ENCODE data around the gene CKMT2. TPM values are rescaled to one million over a fixed set of nuclear protein-coding genes. Genes with fewer than 3 reads are reported as not detected.
A peak's percentile ranks its signal among the peaks of the same experiment; 100 is the strongest.

The CKMT2 gene
- total RNA-seq, 1 donor from 2014 or later = 0.18 TPM

DNA sequence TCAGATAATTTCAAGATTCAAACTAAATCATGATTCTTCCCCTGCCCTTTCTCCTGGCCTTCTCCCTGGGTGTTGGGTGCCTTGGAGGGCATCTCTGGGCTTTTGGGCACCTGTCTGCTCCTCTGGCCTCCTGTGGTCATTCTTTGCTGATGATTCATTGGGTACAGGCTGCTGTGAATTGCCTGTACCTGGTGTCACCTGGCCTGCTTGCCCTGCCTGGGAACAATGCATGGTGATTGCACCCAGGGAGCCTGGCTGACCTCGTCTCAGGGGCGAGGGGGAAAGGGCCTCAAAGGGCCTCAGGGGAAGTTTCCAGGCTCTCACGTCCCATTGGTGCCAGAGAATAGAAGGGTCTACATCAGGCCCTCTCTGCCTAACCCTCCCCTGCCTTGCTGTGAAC, 20.1 kb upstream of the CKMT2 start:
- H3K4me1 Mint-ChIP-seq (ENCODE audit: unreplicated experiment) = no peaks in the 10 kb centered on the region
- no peak for DNase-seq (ENCODE audit: low spot score)
- H3K4me3 Mint-ChIP-seq (ENCODE audit: unreplicated experiment) = no peak overlapping the region
- no peak overlapping the region for H3K27ac Mint-ChIP-seq (ENCODE audit: unreplicated experiment)
- H3K27me3 Mint-ChIP-seq (ENCODE audit: unreplicated experiment) = peaks cover 4% of the 10 kb centered on the region
- TF ChIP-seq, protein P1, sequence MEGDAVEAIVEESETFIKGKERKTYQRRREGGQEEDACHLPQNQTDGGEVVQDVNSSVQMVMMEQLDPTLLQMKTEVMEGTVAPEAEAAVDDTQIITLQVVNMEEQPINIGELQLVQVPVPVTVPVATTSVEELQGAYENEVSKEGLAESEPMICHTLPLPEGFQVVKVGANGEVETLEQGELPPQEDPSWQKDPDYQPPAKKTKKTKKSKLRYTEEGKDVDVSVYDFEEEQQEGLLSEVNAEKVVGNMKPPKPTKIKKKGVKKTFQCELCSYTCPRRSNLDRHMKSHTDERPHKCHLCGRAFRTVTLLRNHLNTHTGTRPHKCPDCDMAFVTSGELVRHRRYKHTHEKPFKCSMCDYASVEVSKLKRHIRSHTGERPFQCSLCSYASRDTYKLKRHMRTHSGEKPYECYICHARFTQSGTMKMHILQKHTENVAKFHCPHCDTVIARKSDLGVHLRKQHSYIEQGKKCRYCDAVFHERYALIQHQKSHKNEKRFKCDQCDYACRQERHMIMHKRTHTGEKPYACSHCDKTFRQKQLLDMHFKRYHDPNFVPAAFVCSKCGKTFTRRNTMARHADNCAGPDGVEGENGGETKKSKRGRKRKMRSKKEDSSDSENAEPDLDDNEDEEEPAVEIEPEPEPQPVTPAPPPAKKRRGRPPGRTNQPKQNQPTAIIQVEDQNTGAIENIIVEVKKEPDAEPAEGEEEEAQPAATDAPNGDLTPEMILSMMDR (IDR thresholded peaks at IDR 0.05; ENCODE audit: unreplicated experiment) = no peak
- H3K36me3 Mint-ChIP-seq (ENCODE audit: low read depth, unreplicated experiment) = no peaks in the 10 kb centered on the region
- H3K9me3 Mint-ChIP-seq (ENCODE audit: unreplicated experiment) = no peaks in the 10 kb centered on the region

DNA sequence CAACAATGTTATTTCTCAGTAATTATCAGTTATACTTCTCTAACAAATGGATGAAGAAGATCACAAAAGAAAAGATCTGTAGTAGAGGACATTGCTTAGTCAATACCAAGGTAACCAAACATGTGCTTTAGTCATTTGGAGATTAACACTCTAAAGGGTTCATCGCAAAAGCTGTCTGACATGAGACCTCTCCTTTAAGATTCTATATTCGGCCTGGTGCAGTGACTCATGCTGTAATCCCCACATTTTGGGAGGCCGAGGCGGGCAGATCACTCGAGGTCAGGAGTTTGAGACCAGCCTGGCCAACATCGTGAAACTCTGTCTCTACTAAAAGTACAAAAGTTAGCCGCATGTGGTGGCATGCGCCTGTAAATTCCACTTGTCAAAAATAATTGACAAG, 18.3 kb upstream of the CKMT2 start:
- Mint-ChIP-seq H3K9me3 (ENCODE audit: unreplicated experiment) (no peaks in the 10 kb centered on the region), H3K27me3 (ENCODE audit: unreplicated experiment) (peaks cover 4% of the 10 kb centered on the region), H3K27ac (ENCODE audit: unreplicated experiment) (no peak overlapping the region), H3K36me3 (ENCODE audit: low read depth, unreplicated experiment) (no peaks in the 10 kb centered on the region), H3K4me3 (ENCODE audit: unreplicated experiment) (no peak overlapping the region), H3K4me1 (ENCODE audit: unreplicated experiment) (peaks cover 6% of the 10 kb centered on the region)
- no peak for DNase-seq (ENCODE audit: low spot score)
- TF ChIP-seq, protein P1 (IDR thresholded peaks at IDR 0.05; ENCODE audit: unreplicated experiment) = no peak

DNA sequence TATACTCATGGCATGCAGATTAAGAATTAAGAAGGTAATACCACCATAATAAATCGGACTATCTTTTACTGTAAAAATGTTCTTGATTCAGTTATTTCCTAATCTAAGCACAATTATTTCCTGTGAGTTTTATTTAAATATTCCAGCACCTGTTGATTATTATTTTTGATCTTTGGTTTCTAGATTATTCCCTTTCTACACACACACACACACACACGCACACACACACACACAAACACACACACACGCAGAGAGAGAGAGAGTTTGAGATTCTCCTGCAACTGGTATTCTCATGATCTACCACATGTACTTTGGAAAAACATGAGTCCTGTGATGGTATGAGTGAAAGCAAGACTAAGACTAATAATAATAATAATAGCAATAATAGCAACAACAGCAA, 17.0 kb upstream of the CKMT2 start:
- Mint-ChIP-seq H3K27ac (ENCODE audit: unreplicated experiment) (no peak overlapping the region), H3K27me3 (ENCODE audit: unreplicated experiment) (peaks cover 3% of the 10 kb centered on the region)

DNA sequence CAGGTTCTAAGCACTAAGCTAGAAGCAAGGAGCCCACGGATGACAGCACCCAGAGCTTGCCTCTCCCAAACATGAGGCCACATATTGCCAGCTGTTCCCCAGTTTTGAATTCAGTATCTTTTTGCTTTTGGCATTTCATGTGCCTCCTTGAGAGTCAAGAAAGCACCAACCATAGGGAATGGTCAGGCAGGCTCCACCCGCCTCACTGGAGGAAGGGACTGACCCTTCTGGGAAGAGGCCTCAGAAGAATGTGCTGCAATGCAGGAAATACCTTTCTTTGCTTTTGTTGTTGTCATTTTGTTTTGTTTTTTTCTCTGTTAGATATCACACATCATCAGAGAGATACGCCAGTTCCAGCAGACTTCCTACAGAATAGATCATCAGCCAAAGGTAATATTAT, 13.7 kb upstream of the CKMT2 start:
- peaks cover 6% of the 10 kb centered on the region for H3K4me1 Mint-ChIP-seq (ENCODE audit: unreplicated experiment)
- H3K9me3 Mint-ChIP-seq (ENCODE audit: unreplicated experiment) = no peaks in the 10 kb centered on the region
- TF ChIP-seq, protein P1 (IDR thresholded peaks at IDR 0.05; ENCODE audit: unreplicated experiment) = no peak
- H3K36me3 Mint-ChIP-seq (ENCODE audit: low read depth, unreplicated experiment) = no peaks in the 10 kb centered on the region
- peak overlapping the region; percentile 10 for H3K27ac Mint-ChIP-seq (ENCODE audit: unreplicated experiment)
- DNase-seq (ENCODE audit: low spot score) = no peak
- H3K4me3 Mint-ChIP-seq (ENCODE audit: unreplicated experiment) = no peak overlapping the region
- H3K27me3 Mint-ChIP-seq (ENCODE audit: unreplicated experiment) = peaks cover 2% of the 10 kb centered on the region

More for the DNA sequence above, 17.0 kb upstream of the CKMT2 start:
- Mint-ChIP-seq H3K9me3 (ENCODE audit: unreplicated experiment) (no peaks in the 10 kb centered on the region), H3K36me3 (ENCODE audit: low read depth, unreplicated experiment) (no peaks in the 10 kb centered on the region), H3K4me1 (ENCODE audit: unreplicated experiment) (peaks cover 6% of the 10 kb centered on the region), H3K4me3 (ENCODE audit: unreplicated experiment) (no peak overlapping the region)
- DNase-seq (ENCODE audit: low spot score) = no peak
- TF ChIP-seq, protein P1 (IDR thresholded peaks at IDR 0.05; ENCODE audit: unreplicated experiment) = no peak

DNA sequence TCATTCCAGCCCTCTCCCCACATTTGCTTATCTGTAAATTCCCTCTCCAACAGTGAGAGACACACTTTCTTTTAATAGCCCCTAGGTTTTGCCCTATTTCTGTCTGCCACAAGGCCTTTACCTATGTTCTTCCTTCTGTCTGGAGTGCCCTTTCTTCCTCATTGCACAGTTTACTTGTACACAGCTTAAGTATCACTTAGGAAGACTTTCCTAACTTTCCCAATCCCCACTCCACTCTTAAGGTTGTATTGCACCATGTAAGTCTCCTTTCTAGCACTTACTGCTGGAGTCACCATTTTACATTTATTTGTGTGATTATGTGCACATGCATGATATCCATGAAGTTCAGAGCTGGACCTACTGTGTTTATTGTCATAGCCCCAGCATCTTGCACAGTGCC, 10.8 kb upstream of the CKMT2 start:
- no peaks in the 10 kb centered on the region for H3K9me3 Mint-ChIP-seq (ENCODE audit: unreplicated experiment)
- H3K4me1 Mint-ChIP-seq (ENCODE audit: unreplicated experiment) = peaks cover 6% of the 10 kb centered on the region
- no peak overlapping the region for H3K4me3 Mint-ChIP-seq (ENCODE audit: unreplicated experiment)
- no peak for DNase-seq (ENCODE audit: low spot score)
- H3K27me3 Mint-ChIP-seq (ENCODE audit: unreplicated experiment) = peaks cover 2% of the 10 kb centered on the region
- TF ChIP-seq, protein P1 (IDR thresholded peaks at IDR 0.05; ENCODE audit: unreplicated experiment) = no peak
- H3K36me3 Mint-ChIP-seq (ENCODE audit: low read depth, unreplicated experiment) = no peaks in the 10 kb centered on the region
- no peak overlapping the region for H3K27ac Mint-ChIP-seq (ENCODE audit: unreplicated experiment)
